Measurements from ENCODE around the gene TBC1D10A. TPM values are rescaled to one million over a fixed set of nuclear protein-coding genes. Genes with fewer than 3 reads are reported as not detected.
A peak's percentile ranks its signal among the peaks of the same experiment; 100 is the strongest.

Gene TBC1D10A
- polyA plus RNA-seq, 4 donors: 8.5 to 16.3 (median 14.4) TPM

DNA sequence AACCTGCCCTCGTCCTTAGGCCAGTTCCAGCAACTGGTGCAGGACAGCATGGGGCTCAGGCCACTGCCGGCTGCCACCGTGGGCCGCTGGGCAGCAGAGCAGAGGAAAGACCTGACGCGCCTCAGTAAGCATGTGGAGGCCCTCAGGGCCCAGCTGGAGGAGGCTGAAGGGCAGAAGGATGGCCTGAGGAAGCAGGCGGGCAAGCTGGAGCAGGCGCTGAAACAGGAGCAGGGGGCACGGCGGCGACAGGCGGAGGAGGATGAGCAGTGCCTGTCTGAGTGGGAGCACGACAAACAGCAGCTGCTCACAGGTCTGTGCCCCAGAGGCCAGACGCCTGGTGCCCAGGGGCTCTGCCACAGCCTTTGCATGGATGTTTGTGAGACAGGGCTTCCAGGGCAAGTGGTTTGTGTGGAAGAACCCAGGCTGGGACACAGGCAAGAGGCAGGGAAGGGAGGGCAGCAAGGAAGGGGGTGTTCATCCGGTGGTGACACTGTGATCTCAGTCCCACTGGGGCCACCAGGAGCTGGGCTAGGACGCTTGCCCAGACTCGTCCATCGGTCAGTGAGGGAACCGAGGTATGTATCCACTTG lies 44.0 kb upstream of the TBC1D10A start:
- Histone ChIP-seq H3K27me3 (ENCODE audit: control insufficient read depth in 3 of 3, insufficient read depth in 3 of 3, low read length in 3 of 3) (no peaks in the 10 kb centered on the region), H3K36me3 (ENCODE audit: control insufficient read depth in 3 of 3, insufficient read depth in 2 of 3, low read depth in 1 of 3, low read length in 3 of 3) (peaks cover 0 to 36% (median 0%) of the 10 kb centered on the region in 3 donors), H3K27ac (ENCODE audit: low read depth in 1 of 3, low read length in 2 of 3) (no peak overlapping the region), H3K4me3 (ENCODE audit: low read depth in 1 of 3, low read length in 3 of 3) (no peak overlapping the region), H3K9me3 (ENCODE audit: control insufficient read depth in 2 of 2, insufficient read depth in 1 of 2, low read depth in 1 of 2, low read length in 1 of 2) (no peaks in the 10 kb centered on the region), H3K4me1 (ENCODE audit: control insufficient read depth in 3 of 3, insufficient read depth in 2 of 3, low read depth in 1 of 3, low read length in 2 of 3) (no peaks in the 10 kb centered on the region)
- DNase-seq (no peak), FAIRE-seq (no peak)
- WGBS, 3 donors: 89 to 98% (median 90%) methylated on average over 19 of the region's 19 CpGs

DNA sequence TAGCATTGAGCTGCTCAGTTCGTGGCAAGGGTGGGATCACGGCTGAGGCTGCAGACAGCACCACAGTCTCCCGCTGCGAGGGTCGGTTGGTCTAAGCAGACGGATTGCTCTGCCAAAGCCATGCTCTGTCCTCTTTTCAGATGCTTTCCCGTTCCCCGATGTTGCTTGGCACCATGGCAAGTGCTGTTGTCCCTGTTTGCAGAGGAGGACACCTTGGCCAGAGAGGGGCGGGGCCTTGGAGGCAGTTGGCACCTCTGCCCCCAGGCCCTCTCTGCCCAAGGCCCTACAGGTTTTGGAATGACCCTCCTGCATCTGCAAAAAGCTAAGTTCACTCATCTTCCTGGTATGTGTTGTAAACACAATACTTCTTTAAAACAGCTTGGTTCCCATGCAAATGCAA lies 41.7 kb upstream of the TBC1D10A start:
- Histone ChIP-seq H3K4me1 (ENCODE audit: control insufficient read depth in 3 of 3, insufficient read depth in 2 of 3, low read depth in 1 of 3, low read length in 2 of 3) (no peaks in the 10 kb centered on the region), H3K27me3 (ENCODE audit: control insufficient read depth in 3 of 3, insufficient read depth in 3 of 3, low read length in 3 of 3) (no peaks in the 10 kb centered on the region), H3K4me3 (ENCODE audit: low read depth in 1 of 3, low read length in 3 of 3) (no peak overlapping the region), H3K36me3 (ENCODE audit: control insufficient read depth in 3 of 3, insufficient read depth in 2 of 3, low read depth in 1 of 3, low read length in 3 of 3) (peaks cover 0 to 32% (median 0%) of the 10 kb centered on the region in 3 donors), H3K9me3 (ENCODE audit: control insufficient read depth in 2 of 2, insufficient read depth in 1 of 2, low read depth in 1 of 2, low read length in 1 of 2) (no peaks in the 10 kb centered on the region), H3K27ac (ENCODE audit: low read depth in 1 of 3, low read length in 2 of 3) (no peak overlapping the region)
- DNase-seq (no peak), FAIRE-seq (no peak)
- WGBS, 3 donors: 91 to 93% (median 92%) methylated on average over 9 of the region's 9 CpGs

DNA sequence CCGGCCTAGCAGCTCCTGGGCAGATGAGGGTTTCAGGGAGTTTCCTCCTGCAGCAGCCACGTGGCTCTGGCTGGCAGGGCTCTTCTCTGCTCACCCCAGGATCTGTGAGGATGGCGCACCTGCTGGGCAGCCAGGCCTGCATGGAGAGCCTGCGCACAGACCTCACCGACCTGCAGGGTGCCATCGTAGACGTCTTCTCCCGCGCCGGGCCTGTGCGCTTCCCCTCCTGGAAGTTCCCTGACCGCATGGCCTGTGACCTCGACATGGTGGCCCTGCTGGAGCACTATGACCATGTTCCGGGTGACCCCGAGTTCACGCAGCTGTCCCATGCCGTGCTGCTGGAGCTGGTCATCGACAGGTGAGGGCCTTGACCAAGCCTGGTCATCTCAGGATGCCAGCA lies 39.1 kb upstream of the TBC1D10A start:
- Histone ChIP-seq H3K9me3 (ENCODE audit: control insufficient read depth in 2 of 2, insufficient read depth in 1 of 2, low read depth in 1 of 2, low read length in 1 of 2) (no peaks in the 10 kb centered on the region), H3K4me3 (ENCODE audit: low read depth in 1 of 3, low read length in 3 of 3) (no peak overlapping the region), H3K36me3 (ENCODE audit: control insufficient read depth in 3 of 3, insufficient read depth in 2 of 3, low read depth in 1 of 3, low read length in 3 of 3) (peaks cover 0 to 48% (median 0%) of the 10 kb centered on the region in 3 donors), H3K27ac (ENCODE audit: low read depth in 1 of 3, low read length in 2 of 3) (no peak overlapping the region), H3K4me1 (ENCODE audit: control insufficient read depth in 3 of 3, insufficient read depth in 2 of 3, low read depth in 1 of 3, low read length in 2 of 3) (no peaks in the 10 kb centered on the region), H3K27me3 (ENCODE audit: control insufficient read depth in 3 of 3, insufficient read depth in 3 of 3, low read length in 3 of 3) (no peaks in the 10 kb centered on the region)
- no peak for DNase-seq
- WGBS, 3 donors: 92 to 93% (median 93%) methylated on average over 18 of the region's 18 CpGs
- no peak for FAIRE-seq

DNA sequence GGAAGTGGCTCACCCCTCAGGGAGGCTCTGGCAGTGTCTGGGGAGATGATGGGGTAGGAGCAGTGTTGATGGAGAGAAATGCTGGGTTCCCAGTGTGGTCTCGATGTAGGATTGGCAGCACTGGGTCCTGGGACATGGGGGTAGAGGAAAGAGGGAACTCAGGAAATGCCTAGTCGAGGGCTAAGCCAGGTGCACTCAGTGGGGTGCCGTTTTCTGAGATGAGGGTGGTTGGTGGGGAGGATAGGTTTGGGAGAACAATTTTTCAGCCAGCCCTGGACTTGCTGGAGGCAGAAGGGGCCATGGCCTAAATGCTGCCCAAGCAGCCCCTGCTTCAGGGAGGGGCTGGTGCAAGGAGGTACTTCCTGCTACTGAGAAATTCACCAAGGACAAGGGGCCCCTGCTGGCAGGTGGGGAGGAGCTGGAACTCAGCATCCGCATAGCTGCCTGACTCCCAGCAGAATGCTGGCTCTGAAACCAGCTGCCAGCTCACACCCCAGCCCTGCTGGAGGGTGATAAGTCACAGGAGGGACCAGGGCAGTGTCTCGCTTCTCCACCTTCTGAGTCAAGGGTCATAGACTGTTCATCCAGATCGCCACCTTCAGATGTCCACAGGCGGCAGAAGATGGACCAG lies 36.0 kb upstream of the TBC1D10A start:
- FAIRE-seq (no peak), DNase-seq (no peak)
- Histone ChIP-seq H3K27me3 (ENCODE audit: control insufficient read depth in 3 of 3, insufficient read depth in 3 of 3, low read length in 3 of 3) (no peaks in the 10 kb centered on the region), H3K36me3 (ENCODE audit: control insufficient read depth in 3 of 3, insufficient read depth in 2 of 3, low read depth in 1 of 3, low read length in 3 of 3) (peaks cover 0 to 33% (median 0%) of the 10 kb centered on the region in 3 donors), H3K27ac (ENCODE audit: low read depth in 1 of 3, low read length in 2 of 3) (no peak overlapping the region), H3K9me3 (ENCODE audit: control insufficient read depth in 2 of 2, insufficient read depth in 1 of 2, low read depth in 1 of 2, low read length in 1 of 2) (no peaks in the 10 kb centered on the region), H3K4me3 (ENCODE audit: low read depth in 1 of 3, low read length in 3 of 3) (no peak overlapping the region), H3K4me1 (ENCODE audit: control insufficient read depth in 3 of 3, insufficient read depth in 2 of 3, low read depth in 1 of 3, low read length in 2 of 3) (peaks cover 0 to 15% (median 0%) of the 10 kb centered on the region in 3 donors)
- 70 to 82% (median 80%) methylated on average over 7 of the region's 7 CpGs for WGBS, 3 donors

DNA sequence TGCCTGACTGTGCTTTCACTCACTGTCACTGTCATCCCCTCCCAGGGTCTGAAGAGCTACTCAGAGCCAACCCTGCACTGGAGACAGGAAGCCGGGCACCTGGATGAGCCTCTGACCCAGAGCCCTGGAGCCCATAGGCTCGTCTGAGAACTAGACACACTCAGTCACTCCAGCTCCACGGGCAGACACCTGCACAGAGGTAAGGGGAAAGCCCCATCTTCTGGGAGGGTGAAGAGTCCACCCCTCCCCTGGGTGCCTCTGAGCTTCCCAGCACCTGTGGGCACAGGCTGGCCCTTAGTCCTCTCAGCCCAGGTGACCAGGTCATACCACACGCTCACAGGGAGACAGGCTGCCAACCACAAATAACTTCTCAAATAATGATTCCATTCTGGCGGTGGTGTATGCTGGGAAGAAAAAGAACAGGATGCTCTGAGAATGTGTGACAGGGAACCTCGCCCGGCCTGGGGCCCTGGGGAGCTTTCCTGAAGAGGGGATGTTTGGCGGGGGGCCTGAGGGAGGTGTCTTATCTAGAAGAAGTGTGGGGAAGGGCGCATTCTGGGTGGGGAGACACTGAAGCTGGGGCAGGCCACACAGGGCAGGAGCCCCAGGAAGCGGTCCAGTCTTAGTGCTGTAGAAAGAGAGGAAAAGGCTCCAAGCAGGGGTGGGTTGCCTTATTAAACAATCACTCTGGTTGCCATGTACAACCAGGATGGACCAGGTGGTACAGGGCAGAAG lies 35.3 kb upstream of the TBC1D10A start:
- Histone ChIP-seq H3K27me3 (ENCODE audit: control insufficient read depth in 3 of 3, insufficient read depth in 3 of 3, low read length in 3 of 3) (no peaks in the 10 kb centered on the region), H3K36me3 (ENCODE audit: control insufficient read depth in 3 of 3, insufficient read depth in 2 of 3, low read depth in 1 of 3, low read length in 3 of 3) (peaks cover 0 to 33% (median 0%) of the 10 kb centered on the region in 3 donors), H3K9me3 (ENCODE audit: control insufficient read depth in 2 of 2, insufficient read depth in 1 of 2, low read depth in 1 of 2, low read length in 1 of 2) (no peaks in the 10 kb centered on the region), H3K4me3 (ENCODE audit: low read depth in 1 of 3, low read length in 3 of 3) (no peak overlapping the region), H3K4me1 (ENCODE audit: control insufficient read depth in 3 of 3, insufficient read depth in 2 of 3, low read depth in 1 of 3, low read length in 2 of 3) (peaks cover 0 to 17% (median 0%) of the 10 kb centered on the region in 3 donors), H3K27ac (ENCODE audit: low read depth in 1 of 3, low read length in 2 of 3) (no peak overlapping the region)
- 79 to 88% (median 85%) methylated on average over 10 of the region's 10 CpGs for WGBS, 3 donors
- no peak for FAIRE-seq
- DNase-seq: no peak

DNA sequence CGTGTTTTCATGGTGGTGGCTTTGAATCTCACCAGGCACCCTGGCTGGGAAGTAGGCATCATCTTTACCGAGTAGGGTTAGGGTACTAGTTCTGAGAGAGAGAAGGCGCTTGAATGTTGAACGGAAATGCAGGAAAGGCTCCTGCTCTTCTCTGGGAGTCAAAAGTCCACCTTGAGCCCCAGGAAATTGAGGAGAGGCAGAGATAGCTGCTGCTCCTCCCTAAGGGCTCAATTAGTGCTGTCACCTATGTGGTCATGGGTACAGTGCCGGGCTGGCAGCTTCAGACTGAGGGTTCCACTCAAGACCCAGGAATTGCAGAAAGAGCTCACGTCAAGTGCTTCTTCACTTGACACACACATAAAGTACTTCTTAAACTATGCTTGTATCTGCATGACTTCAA lies 31.8 kb upstream of the TBC1D10A start:
- Histone ChIP-seq H3K4me3 (ENCODE audit: low read depth in 1 of 3, low read length in 3 of 3) (no peak overlapping the region), H3K27me3 (ENCODE audit: control insufficient read depth in 3 of 3, insufficient read depth in 3 of 3, low read length in 3 of 3) (no peaks in the 10 kb centered on the region), H3K9me3 (ENCODE audit: control insufficient read depth in 2 of 2, insufficient read depth in 1 of 2, low read depth in 1 of 2, low read length in 1 of 2) (no peaks in the 10 kb centered on the region), H3K27ac (ENCODE audit: low read depth in 1 of 3, low read length in 2 of 3) (no peak overlapping the region), H3K4me1 (ENCODE audit: control insufficient read depth in 3 of 3, insufficient read depth in 2 of 3, low read depth in 1 of 3, low read length in 2 of 3) (peaks cover 3 to 34% (median 10%) of the 10 kb centered on the region in 3 donors), H3K36me3 (ENCODE audit: control insufficient read depth in 3 of 3, insufficient read depth in 2 of 3, low read depth in 1 of 3, low read length in 3 of 3) (peaks cover 0 to 26% (median 0%) of the 10 kb centered on the region in 3 donors)
- 72 to 77% (median 74%) methylated on average over 6 of the region's 6 CpGs for WGBS, 3 donors
- FAIRE-seq (no peak), DNase-seq (peak in 1 of 2 donors; percentile 52)

DNA sequence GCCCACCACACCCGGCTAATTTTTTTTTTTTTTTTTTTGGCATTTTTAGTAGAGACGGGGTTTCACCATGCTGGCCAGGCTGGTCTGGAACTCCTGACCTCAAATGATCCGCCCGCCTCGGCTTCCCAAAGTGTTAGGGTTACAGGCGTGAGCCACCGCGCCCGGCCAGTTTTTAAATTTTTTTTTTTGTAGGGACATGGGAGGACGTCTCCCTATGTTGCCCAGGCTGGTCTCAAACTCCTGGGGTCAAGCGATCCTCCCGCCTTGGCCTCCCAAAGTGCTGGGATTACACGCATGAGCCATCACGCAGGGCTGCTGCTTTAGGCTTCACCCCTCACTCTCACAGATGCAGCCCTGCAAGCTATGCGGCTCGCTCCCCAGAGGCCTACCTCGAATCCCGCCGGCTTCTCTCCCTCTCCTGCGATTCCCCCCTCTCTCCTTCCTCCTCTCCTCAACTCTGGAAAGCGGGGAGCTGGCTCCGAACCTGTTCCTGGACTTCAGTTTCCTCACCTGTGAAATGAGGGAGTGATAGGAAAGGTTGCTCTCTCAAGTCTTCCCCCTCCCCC lies 31.0 kb upstream of the TBC1D10A start:
- Histone ChIP-seq H3K36me3 (ENCODE audit: control insufficient read depth in 3 of 3, insufficient read depth in 2 of 3, low read depth in 1 of 3, low read length in 3 of 3) (peaks cover 0 to 24% (median 1%) of the 10 kb centered on the region in 3 donors), H3K4me3 (ENCODE audit: low read depth in 1 of 3, low read length in 3 of 3) (no peak overlapping the region), H3K27ac (ENCODE audit: low read depth in 1 of 3, low read length in 2 of 3) (no peak overlapping the region), H3K27me3 (ENCODE audit: control insufficient read depth in 3 of 3, insufficient read depth in 3 of 3, low read length in 3 of 3) (no peaks in the 10 kb centered on the region), H3K4me1 (ENCODE audit: control insufficient read depth in 3 of 3, insufficient read depth in 2 of 3, low read depth in 1 of 3, low read length in 2 of 3) (peaks cover 3 to 34% (median 10%) of the 10 kb centered on the region in 3 donors), H3K9me3 (ENCODE audit: control insufficient read depth in 2 of 2, insufficient read depth in 1 of 2, low read depth in 1 of 2, low read length in 1 of 2) (no peaks in the 10 kb centered on the region)
- FAIRE-seq (no peak), DNase-seq (no peak)
- WGBS, 3 donors: 60 to 77% (median 74%) methylated on average over 20 to 22 of the region's 22 CpGs

DNA sequence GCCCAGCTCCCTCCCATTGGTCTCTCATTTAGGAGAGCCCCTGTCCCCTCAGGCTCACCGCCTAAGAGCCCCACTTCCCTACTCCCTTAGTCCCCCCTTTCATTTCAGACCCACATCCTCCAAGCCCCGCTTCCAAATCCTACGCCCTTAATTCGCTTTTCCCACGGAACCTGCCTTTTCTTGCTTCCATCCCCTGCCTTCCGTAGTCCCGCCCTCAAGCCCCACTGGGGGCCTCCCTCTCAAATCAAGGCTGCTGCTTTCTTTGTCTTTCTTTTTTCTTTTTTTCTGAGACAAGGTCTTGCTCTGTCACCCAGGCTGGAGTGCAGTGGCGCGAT lies 30.5 kb upstream of the TBC1D10A start:
- FAIRE-seq: no peak

More for the DNA sequence above, 30.5 kb upstream of the TBC1D10A start:
- 4% methylated on average over 9 of the region's 9 CpGs for WGBS, 3 donors
- Histone ChIP-seq H3K27ac (ENCODE audit: low read depth in 1 of 3, low read length in 2 of 3) (peak overlapping the region in 1 of 3 donors; percentile 39), H3K27me3 (ENCODE audit: control insufficient read depth in 3 of 3, insufficient read depth in 3 of 3, low read length in 3 of 3) (no peaks in the 10 kb centered on the region), H3K4me1 (ENCODE audit: control insufficient read depth in 3 of 3, insufficient read depth in 2 of 3, low read depth in 1 of 3, low read length in 2 of 3) (peaks cover 3 to 34% (median 10%) of the 10 kb centered on the region in 3 donors), H3K9me3 (ENCODE audit: control insufficient read depth in 2 of 2, insufficient read depth in 1 of 2, low read depth in 1 of 2, low read length in 1 of 2) (no peaks in the 10 kb centered on the region), H3K4me3 (ENCODE audit: low read depth in 1 of 3, low read length in 3 of 3) (peak overlapping the region; percentile 56 to 99 (median 61)), H3K36me3 (ENCODE audit: control insufficient read depth in 3 of 3, insufficient read depth in 2 of 3, low read depth in 1 of 3, low read length in 3 of 3) (peaks cover under 1 to 24% (median 6%) of the 10 kb centered on the region in 3 donors)
- DNase-seq: no peak
